ENCODE results near the gene MOK. TPM values are rescaled to one million over a fixed set of nuclear protein-coding genes. Genes with fewer than 3 reads are reported as not detected.

Gene MOK
- total RNA-seq, 1 experiment from 2014 or later, result 2.8 TPM

DNA sequence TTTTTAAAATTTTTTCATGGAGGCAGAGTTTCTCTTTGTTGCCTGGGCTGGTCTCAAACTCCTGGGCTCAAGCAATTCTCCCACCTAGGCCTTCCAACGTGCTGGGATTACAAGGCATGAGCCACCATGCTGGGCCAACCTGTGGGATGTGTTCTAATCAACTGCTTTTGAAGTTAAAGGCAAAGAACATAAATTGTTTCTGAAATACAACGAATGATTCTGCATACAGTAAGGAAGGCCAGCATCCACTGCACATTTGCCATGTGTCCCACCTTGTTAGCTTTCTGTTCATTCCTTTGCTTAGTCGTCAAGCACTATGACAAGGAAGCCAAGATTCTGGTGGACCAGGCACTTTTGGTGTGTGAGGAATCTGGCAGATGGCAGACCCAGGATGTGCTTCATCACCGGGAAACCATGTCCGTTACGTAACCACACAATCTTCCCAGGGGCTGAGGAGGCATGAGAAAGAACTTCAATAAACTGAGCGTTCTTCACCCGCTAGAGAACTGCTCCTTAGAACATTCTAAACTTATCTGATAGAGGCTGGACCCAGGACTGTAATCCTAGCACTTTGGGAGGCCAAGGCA is 24.5 kb downstream of the MOK start:
- TF ChIP-seq, protein P1, sequence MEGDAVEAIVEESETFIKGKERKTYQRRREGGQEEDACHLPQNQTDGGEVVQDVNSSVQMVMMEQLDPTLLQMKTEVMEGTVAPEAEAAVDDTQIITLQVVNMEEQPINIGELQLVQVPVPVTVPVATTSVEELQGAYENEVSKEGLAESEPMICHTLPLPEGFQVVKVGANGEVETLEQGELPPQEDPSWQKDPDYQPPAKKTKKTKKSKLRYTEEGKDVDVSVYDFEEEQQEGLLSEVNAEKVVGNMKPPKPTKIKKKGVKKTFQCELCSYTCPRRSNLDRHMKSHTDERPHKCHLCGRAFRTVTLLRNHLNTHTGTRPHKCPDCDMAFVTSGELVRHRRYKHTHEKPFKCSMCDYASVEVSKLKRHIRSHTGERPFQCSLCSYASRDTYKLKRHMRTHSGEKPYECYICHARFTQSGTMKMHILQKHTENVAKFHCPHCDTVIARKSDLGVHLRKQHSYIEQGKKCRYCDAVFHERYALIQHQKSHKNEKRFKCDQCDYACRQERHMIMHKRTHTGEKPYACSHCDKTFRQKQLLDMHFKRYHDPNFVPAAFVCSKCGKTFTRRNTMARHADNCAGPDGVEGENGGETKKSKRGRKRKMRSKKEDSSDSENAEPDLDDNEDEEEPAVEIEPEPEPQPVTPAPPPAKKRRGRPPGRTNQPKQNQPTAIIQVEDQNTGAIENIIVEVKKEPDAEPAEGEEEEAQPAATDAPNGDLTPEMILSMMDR (conservative IDR thresholded peaks at IDR 0.05), result no peak
- no peaks in the 10 kb centered on the region for H3K79me1 ChIP-seq (ENCODE audit: insufficient read depth, low read depth, low read length, poor library complexity, severe bottlenecking)
- H4K91ac ChIP-seq (ENCODE audit: insufficient read length, low read depth, low read length), result no peak overlapping the region
- Mint-ChIP-seq H3K9me3 (peaks cover 4 to 5% of the 10 kb centered on the region in 2 experiments; a peak in 3 of 5 replicates), H3K4me1 (peaks cover 9 to 12% of the 10 kb centered on the region in 2 experiments), H3K27ac (peak overlapping the region in 1 of 3 experiments; percentile 86; a peak in 1 of 7 replicates), H3K27me3 (ENCODE audit: low read depth) (no peaks in the 10 kb centered on the region), H3K4me3 (no peak overlapping the region; a peak in 1 of 5 replicates), H3K36me3 (ENCODE audit: insufficient read depth in 1 of 3, low read depth in 3 of 3) (peaks cover 0 to 2% (median 0%) of the 10 kb centered on the region in 3 experiments; a peak in 2 of 7 replicates)
- no peak overlapping the region for H2BK5ac ChIP-seq (ENCODE audit: insufficient read length, low read length)
- H3K18ac ChIP-seq (ENCODE audit: insufficient read length, low read depth, low read length), result no peak overlapping the region
- no peak overlapping the region for H3K27ac ChIP-seq (ENCODE audit: insufficient read length, low read depth, low read length)
- H4K20me1 ChIP-seq (ENCODE audit: control insufficient read depth, insufficient read depth, insufficient read length), result no peaks in the 10 kb centered on the region
- no peak overlapping the region for H3T11ph ChIP-seq (ENCODE audit: low read length)
- no peak overlapping the region for H3K4me2 ChIP-seq (ENCODE audit: insufficient read depth, insufficient read length, low read length)
- no peak overlapping the region for H3K56ac ChIP-seq (ENCODE audit: insufficient read length, low read depth, low read length)
- H3K27me3 ChIP-seq (ENCODE audit: insufficient read depth, low read length), result no peaks in the 10 kb centered on the region
- no peak overlapping the region for H3K14ac ChIP-seq (ENCODE audit: insufficient read depth, low read length)
- H3K23ac ChIP-seq (ENCODE audit: insufficient read length, low read depth, low read length), result no peak overlapping the region
- WGBS (ENCODE audit: extremely low coverage, insufficient read length, low lambda C conversion rate), result no CpG with 5 or more reads among the region's 8 CpGs
- no peak overlapping the region for H2BK15ac ChIP-seq (ENCODE audit: low read depth, low read length)
- H4K8ac ChIP-seq (replicated peaks; ENCODE audit: insufficient read length, low read depth, low read length), result no peak overlapping the region
- no peak for DNase-seq
- no peak overlapping the region for H2BK12ac ChIP-seq (ENCODE audit: insufficient read length, low read depth, low read length)
- no peaks in the 10 kb centered on the region for H3K4me1 ChIP-seq (ENCODE audit: insufficient read depth, low read length)
- no peak overlapping the region for H4K5ac ChIP-seq (ENCODE audit: insufficient read length, low read depth, low read length)
- H3K9me3 ChIP-seq (ENCODE audit: control insufficient read depth, low read depth, low read length), result no peaks in the 10 kb centered on the region
- H3K79me2 ChIP-seq (ENCODE audit: insufficient read depth, low read length), result no peaks in the 10 kb centered on the region
- no peak overlapping the region for H2AFZ ChIP-seq (ENCODE audit: low read length)
- H2AK5ac ChIP-seq (ENCODE audit: insufficient read length, low read length), result no peak overlapping the region
- H3K9ac ChIP-seq (ENCODE audit: extremely low read depth, insufficient read length, low read length), result no peak overlapping the region
- H3K23me2 ChIP-seq (ENCODE audit: insufficient read length, low read depth, low read length, poor library complexity, severe bottlenecking), result no peaks in the 10 kb centered on the region
- H2BK20ac ChIP-seq (ENCODE audit: low read depth, low read length, poor library complexity, severe bottlenecking), result no peak overlapping the region
- no peak overlapping the region for H2BK120ac ChIP-seq (ENCODE audit: low read depth, low read length, poor library complexity, severe bottlenecking)
- no peak overlapping the region for H3K4ac ChIP-seq (ENCODE audit: low read depth, low read length)

Measured in H9 (cell line).